ENCODE results near the gene PIGC.

Gene PIGC

GRCh38 chr1:172447641-172448040 lies 3.8 kb upstream of the PIGC start:
- no peak overlapping the region for H3K27ac ChIP-seq (ENCODE audit: extremely low read depth, low read depth, low read length)
- ChIA-PET POLR2A (no interaction called here), CTCF (no interaction called here)
- H3K36me3 ChIP-seq (ENCODE audit: control insufficient read depth in 2 of 2, insufficient read depth in 1 of 2, low read length in 2 of 2) = peaks cover 0 to under 1% of the 10 kb centered on the region in 2 experiments; a peak in 1 of 3 replicates
- TF ChIP-seq ZNF513 (tag by site-specific recombination; IDR thresholded peaks at IDR 0.05) (no peak), ZNF311 (tag by site-specific recombination; IDR thresholded peaks at IDR 0.05; ENCODE audit: borderline replicate concordance) (no peak), ZNF701 (tag by site-specific recombination; IDR thresholded peaks at IDR 0.05) (no peak), ZSCAN5A (tag by site-specific recombination; IDR thresholded peaks at IDR 0.05) (no peak), HOXC10 (CRISPR knock-in tag; IDR thresholded peaks at IDR 0.05) (no peak)
- peaks cover 8% of the 10 kb centered on the region for H3K4me1 ChIP-seq (ENCODE audit: control insufficient read depth, insufficient read depth, low read length)
- no peak overlapping the region for H3K4me3 ChIP-seq (ENCODE audit: low read depth, low read length)
- no peaks in the 10 kb centered on the region for H3K9me3 ChIP-seq (ENCODE audit: control insufficient read depth, insufficient read depth, low read depth, low read length)

GRCh38 chr1:172446547-172446946 lies 2.7 kb upstream of the PIGC start:
- Histone ChIP-seq H3K4me3 (ENCODE audit: low read depth, low read length) (no peak overlapping the region), H3K27ac (ENCODE audit: extremely low read depth, low read depth, low read length) (no peak overlapping the region), H3K36me3 (ENCODE audit: control insufficient read depth in 2 of 2, insufficient read depth in 1 of 2, low read length in 2 of 2) (peaks cover 0 to 11% of the 10 kb centered on the region in 2 experiments; a peak in 1 of 3 replicates), H3K4me1 (ENCODE audit: control insufficient read depth, insufficient read depth, low read length) (peaks cover 8% of the 10 kb centered on the region), H3K9me3 (ENCODE audit: control insufficient read depth, insufficient read depth, low read depth, low read length) (no peaks in the 10 kb centered on the region)
- TF ChIP-seq ZNF311 (tag by site-specific recombination; IDR thresholded peaks at IDR 0.05; ENCODE audit: borderline replicate concordance) (no peak), ATF2 (tag by site-specific recombination; IDR thresholded peaks at IDR 0.05; ENCODE audit: low read depth) (no peak), ZNF2 (tag by site-specific recombination; IDR thresholded peaks at IDR 0.05) (no peak), ZBTB20 (tag by site-specific recombination; IDR thresholded peaks at IDR 0.05) (no peak), SALL2 (tag by site-specific recombination; IDR thresholded peaks at IDR 0.05; ENCODE audit: borderline replicate concordance) (no peak), ZNF221 (tag by site-specific recombination; IDR thresholded peaks at IDR 0.05; ENCODE audit: borderline replicate concordance) (no peak), KLF8 (tag by site-specific recombination; IDR thresholded peaks at IDR 0.05) (no peak)
- CTCF ChIA-PET = interaction anchor here (0.9 to 1.0 kb wide), 2 partner anchors 102 to 444 kb away, joined by 3 to 4 read pairs; no protein-coding TSS in a partner anchor
- POLR2A ChIA-PET = no interaction called here

- TF ChIP-seq SALL2 (tag by site-specific recombination; IDR thresholded peaks at IDR 0.05; ENCODE audit: borderline replicate concordance) (no peak), ZNF398 (tag by site-specific recombination; IDR thresholded peaks at IDR 0.05) (no peak), INSM2 (tag by site-specific recombination; IDR thresholded peaks at IDR 0.05) (no peak)
- no peak overlapping the region for H3K27ac ChIP-seq (ENCODE audit: extremely low read depth, low read depth, low read length)
- POLR2A ChIA-PET = no interaction called here
- no peaks in the 10 kb centered on the region for H3K4me1 ChIP-seq (ENCODE audit: control insufficient read depth, insufficient read depth, low read length)
- H3K36me3 ChIP-seq (ENCODE audit: control insufficient read depth in 2 of 2, insufficient read depth in 1 of 2, low read length in 2 of 2) = peaks cover 0 to 19% of the 10 kb centered on the region in 2 experiments; a peak in 1 of 3 replicates
- H3K4me3 ChIP-seq (ENCODE audit: low read depth, low read length) = peak overlapping the region; percentile 89
- no peaks in the 10 kb centered on the region for H3K9me3 ChIP-seq (ENCODE audit: control insufficient read depth, insufficient read depth, low read depth, low read length)
- CTCF ChIA-PET = interaction anchor here (0.6 to 2.8 kb wide), 17 partner anchors 9 to 641 kb away, joined by 3 to 23 read pairs (median 3); no protein-coding TSS in a partner anchor
Observed at GRCh38 chr1:172442843-172443565, 865 bp downstream of the PIGC start.
